IPS-NIHi7 (cell line): ENCODE measurements around the gene CDC14A.
"Not testable (repeated sequence)": the region's sequence is repeated elsewhere in the genome, so short reads cannot be mapped to it uniquely, and the experiment has no call there.

ENCODE experiments used
- DNase-seq: peaks from one replicate; pipeline ENCODE4 v3.0.0; 2012; ENCODE audit warnings: mixed read lengths; ENCODE audit errors: extremely low spot score

Gene CDC14A

GRCh38 chr1:100362821-100363466 is 10.6 kb downstream of the CDC14A start:
- DNase-seq = no peak

GRCh38 chr1:100363831-100364230 is 11.5 kb downstream of the CDC14A start:
- DNase-seq = no peak

GRCh38 chr1:100364697-100365096 is 12.4 kb downstream of the CDC14A start:
- no peak for DNase-seq

DNA sequence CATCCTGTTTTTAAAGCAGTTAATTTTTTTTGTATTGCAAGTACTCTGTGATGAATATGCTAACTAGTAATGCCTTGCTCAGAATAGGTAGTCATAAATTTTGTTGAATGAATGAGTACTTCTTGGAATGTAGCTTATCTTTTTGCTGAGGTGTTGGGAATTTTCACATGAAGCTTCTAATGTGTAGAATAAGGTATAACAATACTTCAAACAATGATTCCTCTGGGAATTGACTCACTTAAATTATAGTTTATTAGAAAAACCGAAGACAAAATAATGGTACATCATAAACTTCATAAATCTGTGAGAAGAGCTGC is 13.9 kb downstream of the CDC14A start:
- DNase-seq = no peak

- not testable (repeated sequence) for DNase-seq
Observed at GRCh38 chr1:100369339-100369738, 17.0 kb downstream of the CDC14A start.

- DNase-seq = not testable (repeated sequence)
Observed at GRCh38 chr1:100373953-100374352, 21.6 kb downstream of the CDC14A start.

GRCh38 chr1:100376890-100377289 is 24.6 kb downstream of the CDC14A start:
- not testable (repeated sequence) for DNase-seq

GRCh38 chr1:100377590-100378361 is 25.5 kb downstream of the CDC14A start:
- no peak for DNase-seq

GRCh38 chr1:100378956-100379355 is 26.6 kb downstream of the CDC14A start:
- no peak for DNase-seq

GRCh38 chr1:100380635-100381034 is 28.3 kb downstream of the CDC14A start:
- no peak for DNase-seq

- DNase-seq = no peak
Observed at GRCh38 chr1:100382657-100383056, 30.4 kb downstream of the CDC14A start.

GRCh38 chr1:100383743-100384405 is 31.6 kb downstream of the CDC14A start:
- DNase-seq = no peak

- no peak for DNase-seq
Observed at GRCh38 chr1:100387209-100387608, 34.9 kb downstream of the CDC14A start.

DNA sequence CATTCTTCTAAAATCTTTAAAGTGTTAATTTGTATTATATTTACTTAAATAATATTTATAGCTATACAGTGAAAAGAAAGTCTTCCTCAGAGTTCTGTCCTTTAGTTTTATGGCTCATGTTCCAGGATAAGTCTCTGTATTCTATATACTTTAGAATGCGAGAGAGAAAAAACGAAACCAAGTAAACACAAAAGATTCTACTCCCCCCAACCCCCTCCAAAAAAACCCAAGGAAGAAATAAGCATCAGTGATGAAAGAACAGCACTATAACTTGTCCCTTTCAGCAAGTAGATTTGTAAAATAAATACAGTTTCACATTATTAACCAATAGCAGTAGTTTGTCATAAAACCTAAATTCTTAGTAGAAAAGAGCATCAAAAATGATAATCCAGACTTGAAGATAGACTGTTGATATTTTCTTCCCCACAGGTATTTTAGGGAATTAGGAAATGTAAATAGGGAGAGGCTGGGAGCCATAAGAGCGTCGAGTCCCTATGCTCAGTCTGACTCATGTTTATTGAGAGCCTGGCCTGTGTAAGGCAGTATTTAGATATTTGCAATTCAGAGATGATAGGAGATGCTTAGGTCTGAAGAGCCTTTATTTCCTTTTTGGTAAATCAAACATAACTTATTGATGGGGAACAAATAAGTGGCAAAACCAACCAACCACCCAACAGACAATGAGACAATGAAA is 35.5 kb downstream of the CDC14A start:
- no peak for DNase-seq

DNA sequence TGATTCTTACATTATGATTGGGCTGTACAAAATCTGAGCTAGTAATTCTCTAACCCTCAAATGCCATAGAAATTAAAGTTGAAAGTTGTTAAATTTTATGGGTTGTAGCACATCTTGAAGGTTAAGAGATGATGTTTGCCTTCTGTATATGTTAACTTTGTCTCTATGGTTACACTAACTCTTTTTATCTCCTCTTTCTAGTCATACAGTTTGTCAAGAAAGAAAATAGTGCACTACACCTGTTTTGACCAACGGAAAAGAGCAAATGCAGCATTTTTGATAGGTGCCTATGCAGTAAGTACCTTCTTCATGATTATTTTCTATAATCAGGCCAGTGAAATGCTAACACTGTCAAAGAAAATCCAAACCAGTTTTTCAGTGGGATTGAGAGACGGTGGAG is 38.2 kb downstream of the CDC14A start:
- no peak for DNase-seq

DNA sequence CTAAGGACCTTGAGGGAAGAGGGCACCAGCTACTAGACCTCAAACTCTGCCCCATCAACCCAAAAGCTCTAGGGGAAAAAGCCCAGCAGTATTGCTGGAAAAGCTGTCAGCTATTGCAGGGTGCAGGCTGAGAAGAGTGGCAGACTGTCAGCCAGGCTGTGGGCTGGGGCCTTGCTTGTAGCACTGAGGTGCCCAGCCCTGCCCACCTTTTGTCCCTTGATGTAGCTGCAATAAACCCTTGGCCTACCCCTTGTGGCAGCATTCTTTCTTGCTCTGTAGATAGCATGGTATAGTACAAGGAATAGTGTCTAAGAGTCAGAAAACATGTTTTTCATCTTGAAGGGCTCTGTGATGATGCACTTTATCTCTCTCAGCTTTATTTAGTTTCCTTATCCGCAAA is 39.4 kb downstream of the CDC14A start:
- DNase-seq = no peak

DNA sequence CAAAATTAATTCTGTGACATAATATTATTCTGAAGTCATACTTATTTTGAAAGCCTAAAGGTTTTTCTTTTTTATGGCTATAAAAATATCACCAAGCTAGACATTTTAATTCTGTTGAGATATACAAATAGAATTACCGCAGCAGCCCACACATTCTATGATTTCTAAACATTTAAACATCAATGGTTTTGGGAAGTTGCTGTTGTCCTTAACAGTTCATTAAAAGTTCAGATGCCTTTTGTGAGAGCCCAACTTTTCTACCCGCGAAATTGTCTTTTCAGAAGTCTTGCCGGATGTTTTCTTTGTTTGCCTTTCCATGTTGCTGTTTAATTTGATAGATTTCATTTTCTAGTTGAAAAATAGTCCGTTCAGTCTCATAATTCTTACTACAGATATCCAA is 40.5 kb downstream of the CDC14A start:
- no peak for DNase-seq

- no peak for DNase-seq
Observed at GRCh38 chr1:100394285-100394684, 42.0 kb downstream of the CDC14A start.

DNA sequence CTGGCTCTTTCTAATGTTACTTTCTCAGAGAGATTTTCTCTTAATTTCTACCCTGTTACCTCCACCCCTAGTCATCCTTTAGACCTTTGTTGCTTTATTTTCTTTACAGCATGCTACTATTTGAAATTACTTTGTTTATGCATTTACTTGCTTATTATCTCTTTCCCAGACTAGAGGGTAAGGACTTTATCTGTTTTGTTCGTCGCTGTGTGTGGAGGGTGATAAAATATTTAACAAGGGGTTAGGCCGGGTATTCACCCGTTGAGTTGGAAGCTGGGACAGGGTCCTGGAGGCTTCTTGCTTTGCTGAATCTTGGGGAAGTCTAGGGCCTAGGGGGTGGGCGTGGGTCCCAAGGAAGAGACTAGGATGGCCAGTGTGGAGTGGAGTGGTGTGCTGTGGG is 43.6 kb downstream of the CDC14A start:
- no peak for DNase-seq

DNA sequence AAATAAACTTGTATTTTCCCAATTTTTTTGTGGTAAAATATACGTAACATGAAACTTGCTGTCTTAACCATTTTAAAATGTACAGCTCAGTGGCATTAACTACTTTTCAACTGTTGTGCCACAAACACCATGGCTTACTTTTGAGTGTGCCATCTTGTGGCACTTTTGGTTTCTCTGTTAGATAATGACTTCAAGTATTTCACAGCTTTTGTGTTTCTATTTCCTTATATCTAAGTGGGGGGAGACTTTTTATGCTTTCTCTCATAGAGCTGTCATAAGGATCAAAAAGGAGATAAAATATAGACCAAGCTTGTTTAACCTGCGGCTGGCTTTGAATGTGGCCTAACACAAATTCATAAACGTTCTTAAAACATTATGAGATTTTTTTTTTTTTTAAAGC is 44.3 kb downstream of the CDC14A start:
- DNase-seq = no peak

DNA sequence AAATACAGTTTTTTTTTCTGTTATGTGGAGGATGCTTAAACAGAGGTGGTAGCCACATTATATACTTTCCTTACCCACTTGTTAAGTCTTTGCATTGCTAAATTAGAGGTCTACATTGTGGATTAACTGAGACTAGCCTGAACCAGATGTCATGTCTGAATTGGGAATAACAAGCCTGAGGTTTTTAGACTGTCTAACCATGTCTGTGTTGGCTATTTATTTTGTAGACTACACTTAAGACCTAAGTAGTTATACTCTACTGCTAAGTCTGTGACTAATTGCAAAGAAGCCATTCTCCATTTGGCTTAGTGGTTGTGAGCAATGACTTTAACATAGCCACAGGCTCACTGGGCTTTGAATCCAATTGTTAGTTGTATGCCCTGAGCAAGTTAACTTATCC is 45.4 kb downstream of the CDC14A start:
- DNase-seq = no peak

DNA sequence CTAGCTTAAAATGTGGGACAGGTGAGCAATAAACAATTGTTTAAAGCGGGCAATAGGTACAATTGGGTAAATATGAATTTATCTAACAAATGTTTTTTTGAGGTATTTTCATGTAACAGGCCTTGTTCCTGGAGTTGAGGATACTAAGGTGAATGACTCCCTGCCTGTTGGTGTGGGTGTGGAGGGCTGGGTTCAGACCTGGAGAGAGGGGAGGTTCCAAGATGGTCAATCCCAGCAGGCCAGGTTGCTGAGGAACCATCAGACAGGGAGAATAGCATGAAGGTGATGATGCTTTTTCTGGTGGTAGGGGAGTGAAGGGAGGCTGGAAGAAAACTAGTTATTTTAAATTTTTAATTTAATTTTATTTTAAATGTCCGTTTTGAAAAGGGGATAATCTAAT is 46.3 kb downstream of the CDC14A start:
- DNase-seq = no peak

DNA sequence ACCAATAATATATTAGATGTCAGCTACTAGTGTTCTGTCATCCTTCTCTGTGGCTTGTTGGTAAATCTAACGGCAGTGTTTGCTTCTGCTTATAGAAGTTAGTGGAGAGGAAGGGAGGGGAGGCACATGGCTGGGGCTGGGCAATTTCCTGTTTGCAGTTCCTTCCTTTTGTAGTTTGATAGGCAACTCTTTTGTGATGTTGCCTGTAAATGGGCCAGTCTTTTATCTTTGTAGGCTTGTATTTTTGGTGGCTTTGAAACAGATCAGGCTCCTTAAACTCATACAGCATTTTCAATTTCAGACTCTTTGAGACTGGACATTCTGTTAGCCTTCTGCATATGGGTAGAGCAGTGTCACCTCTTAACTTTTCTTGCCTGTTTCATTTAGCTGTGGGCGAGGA is 48.1 kb downstream of the CDC14A start:
- DNase-seq = peak; percentile 47
